ENCODE measurements around the gene STK17B. TPM values are rescaled to one million over a fixed set of nuclear protein-coding genes. Genes with fewer than 3 reads are reported as not detected.

STK17B gene
- total RNA-seq, 1 experiment from 2014 or later = 16.9 TPM

- H3K4me2 ChIP-seq (ENCODE audit: low read length) = no peak overlapping the region
- H3K9me2 ChIP-seq (ENCODE audit: insufficient read depth) = no peaks in the 10 kb centered on the region
- H3K36me3 ChIP-seq (ENCODE audit: control insufficient read depth in 1 of 2, insufficient read depth in 2 of 2, low read length in 2 of 2) = no peaks in the 10 kb centered on the region
- H4K20me1 ChIP-seq (ENCODE audit: insufficient read depth) = no peaks in the 10 kb centered on the region
- POLR2A ChIA-PET = no interaction called here
- DNase-seq (ENCODE audit: low read depth, low spot score) (no peak), ATAC-seq (no peak)
- TF ChIP-seq RAD21 (IDR thresholded peaks at IDR 0.05; ENCODE audit: low read depth) (no peak), SRF (IDR thresholded peaks at IDR 0.05; ENCODE audit: low read depth) (no peak), REST (IDR thresholded peaks at IDR 0.05; ENCODE audit: low read depth) (no peak), ZFX (IDR thresholded peaks at IDR 0.05) (no peak), EGR1 (IDR thresholded peaks at IDR 0.05; ENCODE audit: low read depth) (no peak), FOSL1 (IDR thresholded peaks at IDR 0.05; ENCODE audit: low read depth) (no peak), EZH2 (IDR thresholded peaks at IDR 0.05) (no peak), ZBTB33 (IDR thresholded peaks at IDR 0.05; ENCODE audit: extremely low read depth, insufficient replicate concordance, low read length) (no peak), TCF7L2 (IDR thresholded peaks at IDR 0.05; ENCODE audit: borderline replicate concordance, extremely low read depth, insufficient read depth, insufficient read length) (no peak), ZNF274 (IDR thresholded peaks at IDR 0.05; ENCODE audit: low read depth, low read length) (no peak), YY1 (IDR thresholded peaks at IDR 0.05; ENCODE audit: extremely low read depth, insufficient replicate concordance, low read depth, low read length) (no peak), ELF1 (IDR thresholded peaks at IDR 0.05; ENCODE audit: borderline replicate concordance, low read depth) (no peak), SP1 (IDR thresholded peaks at IDR 0.05; ENCODE audit: low read depth) (no peak), SIN3A (IDR thresholded peaks at IDR 0.05; ENCODE audit: low read depth) (no peak), CBX3 (IDR thresholded peaks at IDR 0.05; ENCODE audit: low read depth) (no peak), CTCF (IDR thresholded peaks at IDR 0.05 in 2 of 3, conservative IDR thresholded peaks at IDR 0.05 in 1 of 3; ENCODE audit: borderline replicate concordance in 1 of 3, insufficient read depth in 1 of 3, low read depth in 2 of 3, low read length in 2 of 3) (no peak), POLR2A (IDR thresholded peaks at IDR 0.05; ENCODE audit: borderline replicate concordance, extremely low read depth, insufficient read depth, insufficient read length) (no peak), ATF3 (IDR thresholded peaks at IDR 0.05) (no peak), EZH2phosphoT487 (IDR thresholded peaks at IDR 0.05; ENCODE audit: borderline replicate concordance) (no peak)
- intact Hi-C loops (cut with micrococcal nuclease) = no loop called here
- H3K9me3 ChIP-seq (ENCODE audit: control insufficient read depth in 1 of 2, insufficient read depth in 1 of 2, low read depth in 1 of 2, low read length in 2 of 2) = no peaks in the 10 kb centered on the region
- no peak overlapping the region for H2AFZ ChIP-seq (ENCODE audit: low read depth, low read length, poor library complexity, severe bottlenecking)
- H3K27ac ChIP-seq (ENCODE audit: low read depth, low read length) = no peak overlapping the region
- no peaks in the 10 kb centered on the region for H3K27me3 ChIP-seq (ENCODE audit: insufficient read depth, low read length)
- H3K4me3 ChIP-seq (replicated peaks in 1 of 2; ENCODE audit: low read depth in 1 of 2, low read length in 2 of 2) = no peak overlapping the region
- no TSS peak for BruUV-seq (replicated peaks)
- CTCF ChIA-PET = no interaction called here
- RAD21 ChIA-PET (ENCODE audit: low non-redundant PET in 1 of 2, low total read pairs in 2 of 2, uncharacterized antibody in 2 of 2, unreplicated experiment in 2 of 2) = no interaction called here
- H3K4me1 ChIP-seq (ENCODE audit: control insufficient read depth in 1 of 2, insufficient read depth in 2 of 2, low read length in 2 of 2) = no peaks in the 10 kb centered on the region
- H3K79me2 ChIP-seq (ENCODE audit: insufficient read depth, low read length) = no peaks in the 10 kb centered on the region
- no peak overlapping the region for H3K9ac ChIP-seq (ENCODE audit: low read length)
These were observed 51.5 kb downstream of the STK17B start for GRCh38 chr2:196119926-196120325.

Data from HCT116 (cell line).